Esophagus muscularis mucosa (tissue), 3 donors: Measurements from ENCODE around the gene ARSK.

Source experiments
- POLR2AphosphoS5 ChIP-seq, 2 donors: sonication (generic); formaldehyde crosslinking; IDR thresholded peaks; one replicate each; pipeline ENCODE4 v1.6.1; 2017; ENCODE audit warnings: antibody characterized with exemption in 2 of 2
- TF ChIP-seq, protein P1 (sequence below), 3 experiments: fragments of 200-600 bp in 2 of 3; fragments of 450-650 bp in 1 of 3; sonication (generic) in 2 of 3; IDR thresholded peaks; one replicate each; pipeline ENCODE4 v1.5.1; 2017 to 2019; ENCODE audit warnings: antibody characterized with exemption in 3 of 3, mild to moderate bottlenecking in 2 of 3, moderate library complexity in 1 of 3

DNA sequence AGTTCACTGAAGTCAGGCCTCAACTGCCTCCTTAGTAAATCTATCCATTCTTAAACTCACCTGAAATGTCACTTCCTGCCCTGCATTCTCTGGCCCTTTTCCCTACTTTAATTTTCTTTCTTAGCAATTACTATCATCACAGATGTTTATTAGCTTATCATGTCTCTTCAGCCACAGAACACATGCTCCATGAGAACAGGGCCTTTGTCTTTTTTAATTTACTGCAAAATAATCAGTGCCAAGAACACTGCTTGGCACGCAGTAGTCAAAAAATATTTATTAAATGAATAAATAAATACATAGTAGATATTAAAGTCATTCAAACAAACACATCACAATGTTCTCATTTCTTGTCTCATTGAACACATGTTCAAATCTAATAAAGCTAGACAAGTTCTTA is 46.4 kb upstream of the ARSK start:
- TF ChIP-seq, protein P1, sequence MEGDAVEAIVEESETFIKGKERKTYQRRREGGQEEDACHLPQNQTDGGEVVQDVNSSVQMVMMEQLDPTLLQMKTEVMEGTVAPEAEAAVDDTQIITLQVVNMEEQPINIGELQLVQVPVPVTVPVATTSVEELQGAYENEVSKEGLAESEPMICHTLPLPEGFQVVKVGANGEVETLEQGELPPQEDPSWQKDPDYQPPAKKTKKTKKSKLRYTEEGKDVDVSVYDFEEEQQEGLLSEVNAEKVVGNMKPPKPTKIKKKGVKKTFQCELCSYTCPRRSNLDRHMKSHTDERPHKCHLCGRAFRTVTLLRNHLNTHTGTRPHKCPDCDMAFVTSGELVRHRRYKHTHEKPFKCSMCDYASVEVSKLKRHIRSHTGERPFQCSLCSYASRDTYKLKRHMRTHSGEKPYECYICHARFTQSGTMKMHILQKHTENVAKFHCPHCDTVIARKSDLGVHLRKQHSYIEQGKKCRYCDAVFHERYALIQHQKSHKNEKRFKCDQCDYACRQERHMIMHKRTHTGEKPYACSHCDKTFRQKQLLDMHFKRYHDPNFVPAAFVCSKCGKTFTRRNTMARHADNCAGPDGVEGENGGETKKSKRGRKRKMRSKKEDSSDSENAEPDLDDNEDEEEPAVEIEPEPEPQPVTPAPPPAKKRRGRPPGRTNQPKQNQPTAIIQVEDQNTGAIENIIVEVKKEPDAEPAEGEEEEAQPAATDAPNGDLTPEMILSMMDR (IDR thresholded peaks at IDR 0.05), result no peak
- no peak for TF ChIP-seq POLR2AphosphoS5 (IDR thresholded peaks at IDR 0.05)
